A549 (cell line): Measurements from ENCODE around the gene PCNX2. TPM values are rescaled to one million over a fixed set of nuclear protein-coding genes. Genes with fewer than 3 reads are reported as not detected.

Source experiments
- ATAC-seq, 2 experiments: fragments of 200-7000 bp in 1 of 2; fragments of >200 bp in 1 of 2; cut with Nextera tagmentation in 1 of 2; cut with Tn5 transposase in 1 of 2; 3 replicates each; pipeline versions ENCODE4 v1.8.0 to v1.9.1; 2018 to 2020; ENCODE audit warnings: mild to moderate bottlenecking in 1 of 2, moderate library complexity in 1 of 2
- CTCF ChIA-PET: fragments of 300-600 bp; sonication (Branson Sonifier 250); formaldehyde crosslinking; extraction: SDS; loops from one replicate; lab custom pipeline; 2021; ENCODE audit warnings: antibody characterized with exemption, inconsistent platforms; lab: Yijun Ruan, JAX
- POLR2A ChIA-PET: fragments of 350-600 bp; formaldehyde crosslinking; extraction: SDS; loops from one replicate; lab custom pipeline; 2021; ENCODE audit warnings: antibody characterized with exemption, inconsistent platforms; lab: Yijun Ruan, JAX
- DNase-seq, 2 experiments: peaks; one replicate each; pipeline versions ENCODE4 v3.0.0 to v3.0.0-alpha.2; 2011 to 2016; ENCODE audit warnings: low read depth in 1 of 2, low spot score in 1 of 2
- FAIRE-seq: peaks from 2 replicates; lab custom pipeline; 2011; peaks lifted over from hg19 to GRCh38; lab: Jason Lieb, UNC
- H3K27ac ChIP-seq, 2 experiments: fragments of >200 bp; sonication (Bioruptor Twin); formaldehyde crosslinking; 3 replicates each; pipeline ENCODE4 v1.5.1; 2016 to 2017
- H3K4me1 ChIP-seq: fragments of >200 bp; sonication (Bioruptor Twin); formaldehyde crosslinking; 3 replicates; pipeline ENCODE4 v1.6.1; 2016
- H3K4me2 ChIP-seq: fragments of >200 bp; sonication (Bioruptor Twin); formaldehyde crosslinking; 3 replicates; pipeline ENCODE4 v1.6.1; 2016
- H3K4me3 ChIP-seq: fragments of >200 bp; sonication (Bioruptor Twin); formaldehyde crosslinking; 3 replicates; pipeline ENCODE4 v1.5.1; 2016
- H3K9me3 ChIP-seq: fragments of >200 bp; sonication (Bioruptor Twin); formaldehyde crosslinking; 3 replicates; pipeline ENCODE4 v1.6.1; 2016
- ATOH8 ChIP-seq: fragments of 250-450 bp; sonication (Bioruptor Pico); IDR thresholded peaks from 2 replicates; pipeline ENCODE4 v1.5.0; 2020; ENCODE audit warnings: low read depth, mild to moderate bottlenecking, moderate library complexity
- CBX8 ChIP-seq: fragments of 200-600 bp; sonication (generic); IDR thresholded peaks from 2 replicates; pipeline ENCODE4 v1.6.1; 2016
- CTCF ChIP-seq: fragments of >200 bp; sonication (Bioruptor Twin); formaldehyde crosslinking; IDR thresholded peaks from 3 replicates; pipeline ENCODE4 v1.5.1; 2016
- ESRRA ChIP-seq: fragments of 150-350 bp; IDR thresholded peaks from 2 replicates; pipeline ENCODE4 v1.6.1; 2014; ENCODE audit warnings: mild to moderate bottlenecking, low read length, borderline replicate concordance
- FOSB ChIP-seq: fragments of 250-450 bp; sonication (Bioruptor Pico); IDR thresholded peaks from 2 replicates; pipeline ENCODE4 v1.5.0; 2020; ENCODE audit warnings: mild to moderate bottlenecking, moderate library complexity
- FOSL2 ChIP-seq, 2 experiments: fragments of 450-650 bp in 1 of 2; fragments of >200 bp in 1 of 2; sonication (Bioruptor Twin) in 1 of 2; formaldehyde crosslinking; IDR thresholded peaks; 2 replicates each; pipeline versions ENCODE4 v1.5.0 to v1.6.1; 2016 to 2020; ENCODE audit warnings: mild to moderate bottlenecking in 1 of 2, moderate library complexity in 1 of 2
- HDAC2 ChIP-seq: fragments of 200-600 bp; sonication (generic); IDR thresholded peaks from 2 replicates; pipeline ENCODE4 v1.6.1; 2016
- HEYL ChIP-seq: fragments of 250-450 bp; sonication (Bioruptor Pico); IDR thresholded peaks from 2 replicates; pipeline ENCODE4 v1.8.0; 2021; ENCODE audit warnings: mild to moderate bottlenecking, moderate library complexity
- HOXB5 ChIP-seq: fragments of 250-450 bp; sonication (Bioruptor Pico); IDR thresholded peaks from 2 replicates; pipeline ENCODE4 v1.5.0; 2020; ENCODE audit warnings: mild to moderate bottlenecking, moderate library complexity
- JUN ChIP-seq, 2 experiments: fragments of >200 bp; sonication (Bioruptor Twin); formaldehyde crosslinking; IDR thresholded peaks; 2 replicates in 1 of 2; 3 replicates in 1 of 2; pipeline ENCODE4 v1.6.1; 2016 to 2017
- KDM1A ChIP-seq: fragments of 200-600 bp; sonication (generic); IDR thresholded peaks from 2 replicates; pipeline ENCODE4 v1.6.1; 2016; ENCODE audit warnings: low read depth, mild to moderate bottlenecking
- MAZ ChIP-seq: fragments of 150-350 bp; IDR thresholded peaks from 2 replicates; pipeline ENCODE4 v1.6.1; 2014; ENCODE audit warnings: antibody characterized with exemption, low read depth, low read length, borderline replicate concordance
- POLR2A ChIP-seq: IDR thresholded peaks from 2 replicates; pipeline ENCODE4 v1.6.1; 2012; ENCODE audit warnings: mild to moderate bottlenecking, low read length
- REST ChIP-seq: fragments of 200-600 bp; sonication (generic); IDR thresholded peaks from 2 replicates; pipeline ENCODE4 v1.6.1; 2016; ENCODE audit warnings: antibody characterized with exemption, mild to moderate bottlenecking, moderate library complexity
- RFX5 ChIP-seq: fragments of 450-650 bp; IDR thresholded peaks from 2 replicates; pipeline ENCODE4 v1.7.1; 2014; ENCODE audit warnings: antibody characterized with exemption, mild to moderate bottlenecking, moderate library complexity
- SMC3 ChIP-seq: fragments of >200 bp; sonication (Bioruptor Twin); formaldehyde crosslinking; IDR thresholded peaks from 3 replicates; pipeline ENCODE4 v1.6.1; 2018; ENCODE audit warnings: inconsistent platforms
- SREBF2 ChIP-seq: fragments of 450-650 bp; IDR thresholded peaks from 2 replicates; pipeline ENCODE4 v1.6.1; 2014; ENCODE audit warnings: mild to moderate bottlenecking, moderate library complexity
- TFCP2L1 ChIP-seq: fragments of 250-450 bp; sonication (Bioruptor Pico); IDR thresholded peaks from 2 replicates; pipeline ENCODE4 v1.5.0; 2021; ENCODE audit warnings: mild to moderate bottlenecking
- TP53 ChIP-seq: fragments of 250-450 bp; sonication (Bioruptor Pico); IDR thresholded peaks from 2 replicates; pipeline ENCODE4 v1.5.0; 2021; ENCODE audit warnings: mild to moderate bottlenecking, moderate library complexity
- USF2 ChIP-seq: fragments of 450-650 bp; IDR thresholded peaks from 2 replicates; pipeline ENCODE4 v1.6.1; 2014; ENCODE audit warnings: antibody characterized with exemption
- ZFP36 ChIP-seq: fragments of 450-650 bp; IDR thresholded peaks from 2 replicates; pipeline ENCODE4 v1.6.1; 2014; ENCODE audit warnings: borderline replicate concordance; ENCODE audit not compliant: partially characterized antibody
- WGBS: methylation state at CpG from one replicate; pipeline ENCODE4 v1.1.6; 2017; ENCODE audit errors: missing lambda C conversion rate; 5-methylcytosine and 5-hydroxymethylcytosine counted together
- polyA plus RNA-seq, 4 experiments: library from polyadenylated mRNA; depleted of rRNA in 3 of 4; stranded (reverse); fragments of >200 nt; fragmentation: RNase III in 1 of 4; extraction: RNeasy Plus Mini Kit Qiagen cat#74134 plus additional on column Dnase treatment in 1 of 4; gene quantifications; 2 replicates in 3 of 4; 3 replicates in 1 of 4; pipeline ENCODE4 v1.2.3, GENCODE V29; 2011 to 2017
- TF ChIP-seq, protein P1 (sequence below): IDR thresholded peaks from 2 replicates; pipeline ENCODE4 v1.6.1; 2012

PCNX2 gene
- polyA plus RNA-seq, 2 of the 4 experiments (the other 2 are of a cell fraction) = 8.8 to 27.2 TPM

DNA sequence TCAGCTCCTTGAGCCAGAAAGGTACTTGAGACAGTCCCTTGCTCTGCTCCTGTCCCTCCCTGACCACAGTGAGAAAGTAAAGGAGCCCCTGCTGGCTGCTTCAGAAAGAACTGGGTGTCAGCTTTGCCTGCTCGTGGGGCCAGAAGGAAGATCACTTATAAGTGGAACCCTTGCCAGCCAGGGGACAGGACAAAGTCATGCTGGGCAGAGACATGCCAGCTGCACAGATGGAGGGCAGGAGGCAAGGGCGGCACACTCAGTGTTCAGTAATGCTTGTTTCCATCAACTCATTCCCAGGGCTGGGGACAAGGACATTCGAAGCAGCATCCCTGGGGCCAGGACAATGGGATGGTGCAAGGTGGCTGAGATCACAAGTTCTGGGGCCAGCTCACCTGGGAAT, 303.3 kb downstream of the PCNX2 start (continued):
- TF ChIP-seq ATOH8 (CRISPR knock-in tag) = no peak
- TF ChIP-seq ESRRA = no peak
- TF ChIP-seq SREBF2 = no peak
- TF ChIP-seq TP53 (CRISPR knock-in tag) = no peak

GRCh38 chr1:232991238-232991637, 304.3 kb downstream of the PCNX2 start:
- no peak overlapping the region for H3K4me3 ChIP-seq
- DNase-seq = no peak
- H3K27ac ChIP-seq = no peak overlapping the region
- H3K4me1 ChIP-seq = no peaks in the 10 kb centered on the region
- ATAC-seq = no peak
- ChIA-PET POLR2A (no interaction called here), CTCF (interaction anchor here (0.6 kb wide), 1 partner anchor 76 kb away, joined by 5 read pairs; no protein-coding TSS in a partner anchor)
- WGBS = 77% methylated on average over 7 of the region's 7 CpGs
- no peak for FAIRE-seq
- TF ChIP-seq KDM1A (no peak), FOSB (CRISPR knock-in tag) (no peak), RFX5 (no peak), MAZ (no peak), HOXB5 (CRISPR knock-in tag) (no peak), SREBF2 (no peak), USF2 (no peak), ATOH8 (CRISPR knock-in tag) (no peak), REST (no peak)
- TF ChIP-seq, protein P1, sequence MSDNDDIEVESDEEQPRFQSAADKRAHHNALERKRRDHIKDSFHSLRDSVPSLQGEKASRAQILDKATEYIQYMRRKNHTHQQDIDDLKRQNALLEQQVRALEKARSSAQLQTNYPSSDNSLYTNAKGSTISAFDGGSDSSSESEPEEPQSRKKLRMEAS = no peak
- peaks cover 16% of the 10 kb centered on the region for H3K9me3 ChIP-seq
- no peak overlapping the region for H3K4me2 ChIP-seq

- POLR2A ChIA-PET = no interaction called here
- DNase-seq (no peak), ATAC-seq (no peak), FAIRE-seq (no peak)
- Histone ChIP-seq H3K4me1 (no peaks in the 10 kb centered on the region), H3K27ac (no peak overlapping the region), H3K4me3 (no peak overlapping the region), H3K9me3 (peaks cover 16% of the 10 kb centered on the region), H3K4me2 (no peak overlapping the region)
- no peak for TF ChIP-seq ZFP36
- TF ChIP-seq HOXB5 (CRISPR knock-in tag) = no peak
- TF ChIP-seq TP53 (CRISPR knock-in tag) = no peak
- no peak for TF ChIP-seq CTCF
- TF ChIP-seq FOSL2 (IDR thresholded peaks at IDR 0.05) = no peak
- no peak for TF ChIP-seq FOSL2 (CRISPR knock-in tag; IDR thresholded peaks at IDR 0.05)
- TF ChIP-seq TFCP2L1 = no peak
- no peak for TF ChIP-seq KDM1A
- no peak for TF ChIP-seq ESRRA
- no peak for TF ChIP-seq SREBF2
- no peak for TF ChIP-seq SMC3
- no peak for TF ChIP-seq CBX8
- TF ChIP-seq RFX5 = no peak
- no peak for TF ChIP-seq JUN (IDR thresholded peaks at IDR 0.05)
- no peak for TF ChIP-seq ATOH8 (CRISPR knock-in tag)
- TF ChIP-seq HDAC2 = no peak
- TF ChIP-seq, protein P1 = no peak
- TF ChIP-seq HEYL (CRISPR knock-in tag) = no peak
- no peak for TF ChIP-seq POLR2A
- CTCF ChIA-PET = interaction anchor here (0.8 to 1.1 kb wide), 3 partner anchors 12 to 353 kb away, joined by 3 to 4 read pairs (median 3); no protein-coding TSS in a partner anchor
- WGBS = 85% methylated on average over 17 of the region's 20 CpGs
Observed at GRCh38 chr1:232990176-232991128, 305.1 kb downstream of the PCNX2 start.
